Measurements from ENCODE around the gene KRTAP10-7.

DNA sequence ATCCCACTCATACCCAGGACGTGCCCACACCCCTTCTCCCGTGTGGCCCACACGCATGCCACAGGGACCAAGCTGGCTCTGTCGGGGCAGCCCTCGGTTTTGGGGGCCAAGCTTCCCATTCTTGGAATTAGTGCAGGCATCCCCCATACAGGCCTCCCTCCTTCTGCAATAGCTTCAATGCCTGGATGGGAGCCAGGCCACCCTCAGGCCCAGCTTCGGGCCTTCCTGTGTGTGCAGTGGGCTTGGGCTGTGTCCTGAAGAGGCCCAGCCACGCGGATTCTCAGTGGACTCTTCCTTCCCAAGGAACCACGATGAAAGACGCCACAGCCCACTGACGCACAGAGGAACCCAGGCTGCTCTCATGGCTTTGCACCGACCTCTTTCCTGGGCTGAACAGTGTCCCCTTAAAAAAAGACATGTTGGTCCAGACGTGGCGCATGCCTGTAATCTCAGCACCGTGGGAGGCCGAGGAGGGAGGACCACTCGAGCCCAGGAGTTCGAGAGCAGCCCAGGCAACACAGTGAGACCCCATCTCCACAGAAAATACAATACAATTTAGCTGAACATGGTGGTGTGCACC is 49.2 kb downstream of the KRTAP10-7 start:
- TF ChIP-seq, protein P1, sequence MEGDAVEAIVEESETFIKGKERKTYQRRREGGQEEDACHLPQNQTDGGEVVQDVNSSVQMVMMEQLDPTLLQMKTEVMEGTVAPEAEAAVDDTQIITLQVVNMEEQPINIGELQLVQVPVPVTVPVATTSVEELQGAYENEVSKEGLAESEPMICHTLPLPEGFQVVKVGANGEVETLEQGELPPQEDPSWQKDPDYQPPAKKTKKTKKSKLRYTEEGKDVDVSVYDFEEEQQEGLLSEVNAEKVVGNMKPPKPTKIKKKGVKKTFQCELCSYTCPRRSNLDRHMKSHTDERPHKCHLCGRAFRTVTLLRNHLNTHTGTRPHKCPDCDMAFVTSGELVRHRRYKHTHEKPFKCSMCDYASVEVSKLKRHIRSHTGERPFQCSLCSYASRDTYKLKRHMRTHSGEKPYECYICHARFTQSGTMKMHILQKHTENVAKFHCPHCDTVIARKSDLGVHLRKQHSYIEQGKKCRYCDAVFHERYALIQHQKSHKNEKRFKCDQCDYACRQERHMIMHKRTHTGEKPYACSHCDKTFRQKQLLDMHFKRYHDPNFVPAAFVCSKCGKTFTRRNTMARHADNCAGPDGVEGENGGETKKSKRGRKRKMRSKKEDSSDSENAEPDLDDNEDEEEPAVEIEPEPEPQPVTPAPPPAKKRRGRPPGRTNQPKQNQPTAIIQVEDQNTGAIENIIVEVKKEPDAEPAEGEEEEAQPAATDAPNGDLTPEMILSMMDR (IDR thresholded peaks at IDR 0.05) = no peak
- no peak for TF ChIP-seq POLR2A (IDR thresholded peaks at IDR 0.05)

All from right lobe of liver (tissue), 4 donors.